ENCODE measurements around the gene BAIAP2.
A peak's percentile ranks its signal among the peaks of the same experiment; 100 is the strongest.
"Not testable (repeated sequence)": the region's sequence is repeated elsewhere in the genome, so short reads cannot be mapped to it uniquely, and the experiment has no call there.

BAIAP2 gene

GRCh38 chr17:81074875-81075274, 39.9 kb downstream of the BAIAP2 start (continued):
- no peak for TF ChIP-seq TCF4 (CRISPR knock-in tag; IDR thresholded peaks at IDR 0.05; ENCODE audit: borderline replicate concordance)
- no peak for TF ChIP-seq TOX (CRISPR knock-in tag; IDR thresholded peaks at IDR 0.05; ENCODE audit: borderline replicate concordance)
- TF ChIP-seq OSR1 (CRISPR knock-in tag; IDR thresholded peaks at IDR 0.05) = no peak

DNA sequence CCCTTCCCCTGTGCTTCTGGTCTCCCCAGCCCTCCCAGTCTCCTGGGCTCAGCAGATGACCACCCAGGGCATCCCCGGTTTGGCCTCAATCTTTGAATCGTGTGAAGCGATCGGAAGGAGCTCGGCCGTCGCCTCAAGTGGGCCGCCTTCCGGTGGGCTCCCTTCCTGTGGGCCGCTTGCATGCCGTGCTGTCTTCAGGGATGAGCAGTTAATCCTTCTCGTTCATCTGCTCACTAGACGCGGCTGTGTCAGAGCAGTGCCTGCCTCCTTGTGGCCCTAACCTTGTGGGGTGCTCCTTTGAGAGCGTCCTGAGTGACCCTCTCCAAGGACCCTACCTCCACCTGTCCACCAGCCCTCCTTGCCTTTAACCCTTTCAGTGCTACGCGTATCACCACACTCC, 40.4 kb downstream of the BAIAP2 start:
- ATAC-seq = no peak
- no peak for TF ChIP-seq TSHZ2 (CRISPR knock-in tag; IDR thresholded peaks at IDR 0.05)

DNA sequence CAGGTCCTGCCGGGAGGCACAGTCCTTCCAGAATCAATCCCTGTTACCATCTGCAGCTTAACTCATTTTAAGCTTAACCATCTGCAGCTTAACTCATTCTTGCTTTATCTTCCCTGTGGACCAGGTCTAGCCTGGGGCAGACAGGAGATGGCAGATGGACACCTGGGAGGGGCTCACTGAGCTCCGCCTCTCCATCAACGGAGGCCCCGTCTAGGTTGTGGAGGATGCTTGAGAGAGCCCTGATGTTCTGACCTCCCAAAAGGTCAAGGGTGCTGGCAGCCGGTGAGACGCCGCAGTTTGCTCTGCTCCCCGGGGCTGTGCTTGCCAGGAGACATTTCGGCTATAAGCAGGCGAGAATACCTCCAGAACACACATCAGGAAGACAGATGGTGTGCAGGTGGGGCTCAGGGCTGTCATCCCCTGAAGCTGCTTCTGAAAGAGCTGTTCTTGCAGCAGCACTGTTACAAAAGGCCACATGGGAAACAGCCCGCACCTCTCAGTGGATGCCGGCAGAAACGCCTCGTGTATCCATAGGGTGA, 41.3 kb downstream of the BAIAP2 start:
- ATAC-seq = peak; percentile 7; the same call in 1 of the 3 replicates
- TF ChIP-seq TOX (CRISPR knock-in tag; IDR thresholded peaks at IDR 0.05; ENCODE audit: borderline replicate concordance) (no peak), TCF4 (CRISPR knock-in tag; IDR thresholded peaks at IDR 0.05; ENCODE audit: borderline replicate concordance) (peak; percentile 66; the same call in 1 of the 2 replicates), ESRRG (CRISPR knock-in tag; IDR thresholded peaks at IDR 0.05) (no peak), SNAI2 (CRISPR knock-in tag; IDR thresholded peaks at IDR 0.05) (no peak), PPARA (CRISPR knock-in tag; IDR thresholded peaks at IDR 0.05; ENCODE audit: borderline replicate concordance) (no peak), ZC3H10 (CRISPR knock-in tag; IDR thresholded peaks at IDR 0.05) (no peak), OSR1 (CRISPR knock-in tag; IDR thresholded peaks at IDR 0.05) (no peak), ZNF565 (CRISPR knock-in tag; conservative IDR thresholded peaks at IDR 0.05; ENCODE audit: low read depth) (no peak), CSDC2 (CRISPR knock-in tag; IDR thresholded peaks at IDR 0.05) (no peak), ZNF8 (CRISPR knock-in tag; IDR thresholded peaks at IDR 0.05) (no peak), TSHZ2 (CRISPR knock-in tag; IDR thresholded peaks at IDR 0.05) (0 out of 2 replicates have a peak, but pooled peaks have one; percentile 31), ZFP30 (CRISPR knock-in tag; IDR thresholded peaks at IDR 0.05) (no peak), RARB (CRISPR knock-in tag; IDR thresholded peaks at IDR 0.05) (no peak), ZFP3 (CRISPR knock-in tag; IDR thresholded peaks at IDR 0.05) (no peak), GLIS3 (CRISPR knock-in tag; IDR thresholded peaks at IDR 0.05) (no peak), CREB5 (CRISPR knock-in tag; IDR thresholded peaks at IDR 0.05; ENCODE audit: low read depth) (no peak), BACH2 (CRISPR knock-in tag; IDR thresholded peaks at IDR 0.05; ENCODE audit: borderline replicate concordance) (no peak), ISL1 (CRISPR knock-in tag; IDR thresholded peaks at IDR 0.05) (no peak), ZNF70 (CRISPR knock-in tag; IDR thresholded peaks at IDR 0.05) (peak; percentile 93), ARNTL (CRISPR knock-in tag; IDR thresholded peaks at IDR 0.05; ENCODE audit: borderline replicate concordance, low read depth) (no peak)
- TF ChIP-seq, protein P1, sequence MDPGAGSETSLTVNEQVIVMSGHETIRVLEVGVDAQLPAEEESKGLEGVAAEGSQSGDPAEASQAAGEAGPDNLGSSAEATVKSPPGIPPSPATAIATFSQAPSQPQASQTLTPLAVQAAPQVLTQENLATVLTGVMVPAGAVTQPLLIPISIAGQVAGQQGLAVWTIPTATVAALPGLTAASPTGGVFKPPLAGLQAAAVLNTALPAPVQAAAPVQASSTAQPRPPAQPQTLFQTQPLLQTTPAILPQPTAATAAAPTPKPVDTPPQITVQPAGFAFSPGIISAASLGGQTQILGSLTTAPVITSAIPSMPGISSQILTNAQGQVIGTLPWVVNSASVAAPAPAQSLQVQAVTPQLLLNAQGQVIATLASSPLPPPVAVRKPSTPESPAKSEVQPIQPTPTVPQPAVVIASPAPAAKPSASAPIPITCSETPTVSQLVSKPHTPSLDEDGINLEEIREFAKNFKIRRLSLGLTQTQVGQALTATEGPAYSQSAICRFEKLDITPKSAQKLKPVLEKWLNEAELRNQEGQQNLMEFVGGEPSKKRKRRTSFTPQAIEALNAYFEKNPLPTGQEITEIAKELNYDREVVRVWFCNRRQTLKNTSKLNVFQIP (CRISPR knock-in tag; IDR thresholded peaks at IDR 0.05; ENCODE audit: borderline replicate concordance, low read depth) = no peak
- TF ChIP-seq, protein P2, sequence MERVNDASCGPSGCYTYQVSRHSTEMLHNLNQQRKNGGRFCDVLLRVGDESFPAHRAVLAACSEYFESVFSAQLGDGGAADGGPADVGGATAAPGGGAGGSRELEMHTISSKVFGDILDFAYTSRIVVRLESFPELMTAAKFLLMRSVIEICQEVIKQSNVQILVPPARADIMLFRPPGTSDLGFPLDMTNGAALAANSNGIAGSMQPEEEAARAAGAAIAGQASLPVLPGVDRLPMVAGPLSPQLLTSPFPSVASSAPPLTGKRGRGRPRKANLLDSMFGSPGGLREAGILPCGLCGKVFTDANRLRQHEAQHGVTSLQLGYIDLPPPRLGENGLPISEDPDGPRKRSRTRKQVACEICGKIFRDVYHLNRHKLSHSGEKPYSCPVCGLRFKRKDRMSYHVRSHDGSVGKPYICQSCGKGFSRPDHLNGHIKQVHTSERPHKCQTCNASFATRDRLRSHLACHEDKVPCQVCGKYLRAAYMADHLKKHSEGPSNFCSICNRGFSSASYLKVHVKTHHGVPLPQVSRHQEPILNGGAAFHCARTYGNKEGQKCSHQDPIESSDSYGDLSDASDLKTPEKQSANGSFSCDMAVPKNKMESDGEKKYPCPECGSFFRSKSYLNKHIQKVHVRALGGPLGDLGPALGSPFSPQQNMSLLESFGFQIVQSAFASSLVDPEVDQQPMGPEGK (CRISPR knock-in tag; IDR thresholded peaks at IDR 0.05; ENCODE audit: borderline replicate concordance) = no peak
- TF ChIP-seq, protein P3, sequence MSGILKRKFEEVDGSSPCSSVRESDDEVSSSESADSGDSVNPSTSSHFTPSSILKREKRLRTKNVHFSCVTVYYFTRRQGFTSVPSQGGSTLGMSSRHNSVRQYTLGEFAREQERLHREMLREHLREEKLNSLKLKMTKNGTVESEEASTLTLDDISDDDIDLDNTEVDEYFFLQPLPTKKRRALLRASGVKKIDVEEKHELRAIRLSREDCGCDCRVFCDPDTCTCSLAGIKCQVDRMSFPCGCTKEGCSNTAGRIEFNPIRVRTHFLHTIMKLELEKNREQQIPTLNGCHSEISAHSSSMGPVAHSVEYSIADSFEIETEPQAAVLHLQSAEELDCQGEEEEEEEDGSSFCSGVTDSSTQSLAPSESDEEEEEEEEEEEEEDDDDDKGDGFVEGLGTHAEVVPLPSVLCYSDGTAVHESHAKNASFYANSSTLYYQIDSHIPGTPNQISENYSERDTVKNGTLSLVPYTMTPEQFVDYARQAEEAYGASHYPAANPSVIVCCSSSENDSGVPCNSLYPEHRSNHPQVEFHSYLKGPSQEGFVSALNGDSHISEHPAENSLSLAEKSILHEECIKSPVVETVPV (CRISPR knock-in tag; IDR thresholded peaks at IDR 0.05) = no peak

- ATAC-seq = not testable (repeated sequence)
Measured at GRCh38 chr17:81078026-81078913, 43.3 kb downstream of the BAIAP2 start.
